NCI-H2227 (cell line): ENCODE data around the gene RPN2.

Source experiments
- DNase-seq: peaks from one replicate; lab custom pipeline; 2025; ENCODE audit not compliant: unreplicated experiment; lab: John Stamatoyannopoulos, UW

Gene RPN2

GRCh38 chr20:37261714-37262113, 82.6 kb downstream of the RPN2 start, which contains the start of gene GHRH:
GHRH (minus strand) TSS chr20:37261814; CDS start chr20:37256889, 4,925 bp downstream.
- DNase-seq: no peak

GRCh38 chr20:37262505-37262904, 83.4 kb downstream of the RPN2 start:
- DNase-seq: no peak

- no peak for DNase-seq
Observed at GRCh38 chr20:37263686-37264085, 84.6 kb downstream of the RPN2 start.

- no peak for DNase-seq
Observed at GRCh38 chr20:37265152-37265551, 86.0 kb downstream of the RPN2 start.

GRCh38 chr20:37266940-37267666, 88.0 kb downstream of the RPN2 start:
- DNase-seq: no peak

- DNase-seq: no peak
Observed at GRCh38 chr20:37267667-37268313, 88.7 kb downstream of the RPN2 start.

GRCh38 chr20:37270576-37271420, 91.7 kb downstream of the RPN2 start:
- DNase-seq: no peak

- no peak for DNase-seq
Observed at GRCh38 chr20:37271421-37271768, 92.3 kb downstream of the RPN2 start.

GRCh38 chr20:37273988-37274387, 94.9 kb downstream of the RPN2 start:
- no peak for DNase-seq

- no peak for DNase-seq
Observed at GRCh38 chr20:37274851-37275524, 95.9 kb downstream of the RPN2 start.

GRCh38 chr20:37276494-37277252, 97.5 kb downstream of the RPN2 start:
- DNase-seq: no peak

- DNase-seq: no peak
Observed at GRCh38 chr20:37277253-37277593, 98.1 kb downstream of the RPN2 start.

- no peak for DNase-seq
Observed at GRCh38 chr20:37278966-37279590, 99.9 kb downstream of the RPN2 start.

GRCh38 chr20:37279820-37280219, 100.7 kb downstream of the RPN2 start:
- no peak for DNase-seq

GRCh38 chr20:37280403-37280802, 101.3 kb downstream of the RPN2 start:
- no peak for DNase-seq

GRCh38 chr20:37282556-37282955, 103.4 kb downstream of the RPN2 start:
- peak; percentile 28 for DNase-seq

- no peak for DNase-seq
Observed at GRCh38 chr20:37283530-37284195, 104.5 kb downstream of the RPN2 start.

- no peak for DNase-seq
Observed at GRCh38 chr20:37284691-37285161, 105.6 kb downstream of the RPN2 start.

- no peak for DNase-seq
Observed at GRCh38 chr20:37285664-37286374, 106.7 kb downstream of the RPN2 start.
